ENCODE measurements around the gene AMZ1. TPM values are rescaled to one million over a fixed set of nuclear protein-coding genes. Genes with fewer than 3 reads are reported as not detected.

AMZ1 gene
- 3.4 and 4.4 TPM in 2 replicates for total RNA-seq (2014; rRNA removed; shearing (Covaris generic))
- polyA plus RNA-seq (2016; fragmentation: Nextera tagmentation; extraction: Ambion mirVana) = 5.9 TPM in 2 replicates

GRCh38 chr7:2687881-2688318, at the start of gene AMZ1:
TSS of gene AMZ1 (plus strand) at chr7:2688202. CDS start at chr7:2700452, 12,250 bp downstream.
- in situ Hi-C loops (cut with MboI) = loop anchor here (25.0 kb wide), 1 partner anchor 226 kb away; no protein-coding TSS in a partner anchor

DNA sequence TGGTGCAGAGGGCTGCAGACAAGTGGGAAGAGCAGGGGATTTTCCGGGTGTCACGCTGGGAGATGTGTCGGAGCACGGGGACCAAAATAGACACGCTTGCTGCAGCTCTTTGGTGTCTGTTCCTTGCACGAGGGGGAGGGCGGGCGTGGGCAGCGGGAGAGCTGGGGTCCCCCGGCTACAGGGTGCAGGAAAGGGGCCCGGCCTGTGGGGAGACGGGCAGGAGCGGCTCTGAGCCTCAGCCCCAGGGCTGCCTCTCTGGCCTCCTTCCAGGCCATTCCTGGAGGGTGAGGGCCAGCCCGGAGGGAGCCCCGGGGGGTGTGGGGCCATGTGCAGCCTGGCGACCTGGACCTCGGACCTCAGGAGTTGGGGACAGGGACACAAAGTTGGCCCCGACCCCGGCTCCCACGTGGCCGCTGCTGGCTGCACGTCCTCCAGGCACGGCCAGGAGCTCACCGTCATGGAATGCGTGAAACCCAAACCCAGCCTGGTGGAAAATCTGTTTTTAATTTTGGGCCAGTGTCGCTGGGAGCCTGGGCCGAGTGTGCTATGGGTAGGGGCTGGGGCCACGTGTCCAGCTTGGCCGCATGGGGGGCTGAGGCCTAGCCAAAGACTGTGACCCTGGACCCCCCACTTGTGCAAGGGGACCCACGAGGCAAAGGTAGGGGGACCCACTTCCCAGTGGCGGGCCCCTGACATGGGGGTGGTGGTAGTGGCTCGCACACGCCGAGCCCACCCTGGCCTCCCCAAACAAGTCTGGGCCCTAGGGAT, 49.6 kb upstream of the AMZ1 start:
- Histone ChIP-seq H3K9me3 (ENCODE audit: low read depth) (no peaks in the 10 kb centered on the region), H4K20me1 (ENCODE audit: insufficient read depth) (no peaks in the 10 kb centered on the region), H3K4me2 (ENCODE audit: unreplicated experiment) (peak overlapping the region; percentile 44), H3K27me3 (replicated peaks; ENCODE audit: insufficient read depth) (no peaks in the 10 kb centered on the region), H3K27ac (peak overlapping the region; percentile 75), H3K79me2 (ENCODE audit: insufficient read depth) (peaks cover 67% of the 10 kb centered on the region), H3F3A (ENCODE audit: insufficient read depth) (peaks cover 5% of the 10 kb centered on the region; the same call in 1 of the 2 replicates), H3K4me1 (ENCODE audit: insufficient read depth) (peaks cover 46% of the 10 kb centered on the region), H3K4me3 (0 out of 2 replicates have a peak overlapping the region, but pooled peaks have one; percentile 23), H3K36me3 (ENCODE audit: low read depth) (no peaks in the 10 kb centered on the region), H3K9me2 (ENCODE audit: insufficient read depth) (no peaks in the 10 kb centered on the region), H3K9ac (peak overlapping the region; percentile 75), H2AFZ (no peak overlapping the region)
- WGBS, 2 experiments (ENCODE audit: low coverage in 1 of 2, low lambda C conversion rate in 2 of 2, missing lambda C conversion rate in 2 of 2) = 13 to 17% methylated on average over 27 to 34 of the region's 34 CpGs
- TF ChIP-seq EZH2phosphoT487 (IDR thresholded peaks at IDR 0.05; ENCODE audit: insufficient read depth, low read depth) = no peak
- TF ChIP-seq EZH2 (IDR thresholded peaks at IDR 0.05; ENCODE audit: insufficient read depth, poor library complexity, severe bottlenecking) = no peak
- DNase-seq = peak; percentile 92
- in situ Hi-C loops (cut with MboI) = no loop called here

More at GRCh38 chr7:2687881-2688318, at the start of gene AMZ1:
- H3K36me3 ChIP-seq (ENCODE audit: low read depth) = no peaks in the 10 kb centered on the region
- no peak for TF ChIP-seq EZH2phosphoT487 (IDR thresholded peaks at IDR 0.05; ENCODE audit: insufficient read depth, low read depth)
- TF ChIP-seq EZH2 (IDR thresholded peaks at IDR 0.05; ENCODE audit: insufficient read depth, poor library complexity, severe bottlenecking) = no peak
- no peaks in the 10 kb centered on the region for H3K27me3 ChIP-seq (replicated peaks; ENCODE audit: insufficient read depth)
- peaks cover 6% of the 10 kb centered on the region; the same call in 1 of the 2 replicates for H3F3A ChIP-seq (ENCODE audit: insufficient read depth)
- H2AFZ ChIP-seq = peak within 1 kb of the TSS; percentile 62
- H3K4me3 ChIP-seq = peak within 1 kb of the TSS; percentile 65
- H3K9ac ChIP-seq = peak within 1 kb of the TSS; percentile 67
- H3K27ac ChIP-seq = peak within 1 kb of the TSS; percentile 51
- H3K4me2 ChIP-seq (ENCODE audit: unreplicated experiment) = peak within 1 kb of the TSS; percentile 72
- H3K4me1 ChIP-seq (ENCODE audit: insufficient read depth) = peaks cover 4% of the 10 kb centered on the region; the same call in 1 of the 2 replicates
- H3K9me3 ChIP-seq (ENCODE audit: low read depth) = no peaks in the 10 kb centered on the region
- peak; percentile 67 for DNase-seq
- no peaks in the 10 kb centered on the region for H4K20me1 ChIP-seq (ENCODE audit: insufficient read depth)
- WGBS, 2 experiments (ENCODE audit: low coverage in 1 of 2, low lambda C conversion rate in 2 of 2, missing lambda C conversion rate in 2 of 2) = 4 to 15% methylated on average over 8 to 38 of the region's 41 CpGs
- no peaks in the 10 kb centered on the region for H3K9me2 ChIP-seq (ENCODE audit: insufficient read depth)
- H3K79me2 ChIP-seq (ENCODE audit: insufficient read depth) = no peaks in the 10 kb centered on the region

GRCh38 chr7:2639181-2639681, 48.8 kb upstream of the AMZ1 start:
- TF ChIP-seq EZH2 (IDR thresholded peaks at IDR 0.05; ENCODE audit: insufficient read depth, poor library complexity, severe bottlenecking) (no peak), EZH2phosphoT487 (IDR thresholded peaks at IDR 0.05; ENCODE audit: insufficient read depth, low read depth) (no peak)
- peaks cover 66% of the 10 kb centered on the region for H3K79me2 ChIP-seq (ENCODE audit: insufficient read depth)

DNA sequence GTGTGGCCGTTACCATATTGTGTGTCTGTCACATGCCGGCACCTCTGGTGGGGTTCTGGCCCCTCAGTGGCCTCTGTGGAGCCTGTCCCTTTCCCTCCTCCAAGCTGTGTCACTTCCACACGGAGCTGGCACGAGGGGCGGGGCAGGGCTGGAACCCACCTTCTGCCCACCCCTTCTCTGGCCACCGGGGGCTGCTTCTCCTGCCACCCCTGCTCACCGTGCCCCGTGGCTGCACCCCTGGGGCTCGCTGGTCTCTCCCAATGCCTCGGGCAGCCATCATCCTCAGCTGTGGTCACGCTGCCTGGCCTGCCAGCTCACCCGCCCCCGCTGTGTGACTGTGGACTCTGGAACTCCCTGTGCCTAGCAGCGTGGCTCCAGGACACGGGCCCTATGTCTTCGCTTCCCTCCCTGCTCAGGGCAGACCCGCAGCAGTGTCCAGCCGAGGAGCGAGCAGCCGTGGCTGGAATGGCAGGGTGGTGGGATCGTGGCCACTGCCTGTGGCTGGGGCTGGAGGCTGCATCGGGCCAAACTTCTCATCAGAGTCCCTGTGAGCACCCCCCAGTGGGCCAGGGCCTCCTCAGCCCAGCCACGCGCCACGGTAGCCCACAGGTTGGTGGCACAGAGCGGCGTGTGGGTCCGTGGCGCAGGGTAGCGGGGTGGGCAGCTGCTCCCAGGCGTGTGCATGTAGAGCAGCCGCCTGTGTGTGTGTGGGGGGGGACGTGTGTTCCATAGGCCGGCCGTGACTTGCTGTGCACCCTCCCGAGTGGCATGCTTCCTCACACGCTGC, 48.1 kb upstream of the AMZ1 start:
- no peaks in the 10 kb centered on the region for H3K9me2 ChIP-seq (ENCODE audit: insufficient read depth)
- 0 out of 2 replicates have a peak, but pooled peaks cover 5% of the 10 kb centered on the region for H3F3A ChIP-seq (ENCODE audit: insufficient read depth)
- DNase-seq = no peak
- no peaks in the 10 kb centered on the region for H3K36me3 ChIP-seq (ENCODE audit: low read depth)
- peaks cover 38% of the 10 kb centered on the region for H3K4me1 ChIP-seq (ENCODE audit: insufficient read depth)
- H3K79me2 ChIP-seq (ENCODE audit: insufficient read depth) = peaks cover 59% of the 10 kb centered on the region
- H2AFZ ChIP-seq = no peak overlapping the region
- H3K27me3 ChIP-seq (replicated peaks; ENCODE audit: insufficient read depth) = no peaks in the 10 kb centered on the region
- in situ Hi-C loops (cut with MboI) = no loop called here
- H3K9ac ChIP-seq = no peak overlapping the region
- no peaks in the 10 kb centered on the region for H3K9me3 ChIP-seq (ENCODE audit: low read depth)
- no peak for TF ChIP-seq EZH2phosphoT487 (IDR thresholded peaks at IDR 0.05; ENCODE audit: insufficient read depth, low read depth)
- no peak for TF ChIP-seq EZH2 (IDR thresholded peaks at IDR 0.05; ENCODE audit: insufficient read depth, poor library complexity, severe bottlenecking)
- H3K4me3 ChIP-seq = no peak overlapping the region
- H3K4me2 ChIP-seq (ENCODE audit: unreplicated experiment) = no peak overlapping the region
- WGBS, 2 experiments (ENCODE audit: low coverage in 1 of 2, low lambda C conversion rate in 2 of 2, missing lambda C conversion rate in 2 of 2) = 90% methylated on average over 32 to 36 of the region's 37 CpGs
- no peaks in the 10 kb centered on the region for H4K20me1 ChIP-seq (ENCODE audit: insufficient read depth)
- no peak overlapping the region for H3K27ac ChIP-seq

More at GRCh38 chr7:2639181-2639681, 48.8 kb upstream of the AMZ1 start:
- H2AFZ ChIP-seq = no peak overlapping the region
- peak overlapping the region; percentile 75 for H3K9ac ChIP-seq
- no peaks in the 10 kb centered on the region for H4K20me1 ChIP-seq (ENCODE audit: insufficient read depth)
- no peaks in the 10 kb centered on the region for H3K9me3 ChIP-seq (ENCODE audit: low read depth)
- H3K4me3 ChIP-seq = no peak overlapping the region
- in situ Hi-C loops (cut with MboI) = no loop called here
- H3K27me3 ChIP-seq (replicated peaks; ENCODE audit: insufficient read depth) = no peaks in the 10 kb centered on the region
- peaks cover 42% of the 10 kb centered on the region for H3K4me1 ChIP-seq (ENCODE audit: insufficient read depth)
- no peaks in the 10 kb centered on the region for H3K36me3 ChIP-seq (ENCODE audit: low read depth)
- 0 out of 2 replicates have a peak, but pooled peaks cover 5% of the 10 kb centered on the region for H3F3A ChIP-seq (ENCODE audit: insufficient read depth)
- H3K27ac ChIP-seq = peak overlapping the region; percentile 75
- H3K4me2 ChIP-seq (ENCODE audit: unreplicated experiment) = peak overlapping the region; percentile 44
- 82 to 90% methylated on average over 23 to 24 of the region's 24 CpGs for WGBS, 2 experiments (ENCODE audit: low coverage in 1 of 2, low lambda C conversion rate in 2 of 2, missing lambda C conversion rate in 2 of 2)
- DNase-seq = no peak
- no peaks in the 10 kb centered on the region for H3K9me2 ChIP-seq (ENCODE audit: insufficient read depth)
